PC-3 (cell line): ENCODE measurements around the gene LENG9. TPM values are rescaled to one million over a fixed set of nuclear protein-coding genes. Genes with fewer than 3 reads are reported as not detected.

ENCODE experiments used
- ATAC-seq: fragments of 200-7000 bp; cut with Tn5 transposase; 2 replicates; pipeline ENCODE4 v1.9.1; 2020; ENCODE audit warnings: mild to moderate bottlenecking, moderate library complexity
- BruUV-seq: library from RNA; stranded (reverse); fragments of 400-500 nt; replicated peaks from 2 replicates; lab custom pipeline; 2021; lab: Mats Ljungman, UMichigan
- CTCF ChIA-PET: fragments of 300-600 bp; sonication (Branson Sonifier 250); formaldehyde crosslinking; loops from one replicate; lab custom pipeline; 2022; ENCODE audit warnings: antibody characterized with exemption; lab: Charles Lee
- POLR2A ChIA-PET: fragments of 300-600 bp; sonication (Branson Sonifier 250); formaldehyde crosslinking; loops from one replicate; lab custom pipeline; 2022; ENCODE audit warnings: antibody characterized with exemption; ENCODE audit not compliant: unreplicated experiment; lab: Charles Lee
- DNase-seq: peaks from one replicate; pipeline ENCODE4 v3.0.0-alpha.2; 2015
- H2AFZ ChIP-seq: fragments of 300-600 bp; sonication (generic); 2 replicates; pipeline ENCODE4 v1.6.0; 2016; ENCODE audit warnings: antibody characterized with exemption, low read length
- H3F3A ChIP-seq: fragments of 300-600 bp; sonication (generic); one replicate; pipeline ENCODE4 v1.6.0; 2017; ENCODE audit warnings: antibody characterized with exemption, low read length, control low read depth, mild to moderate bottlenecking; ENCODE audit not compliant: unreplicated experiment
- H3K27ac ChIP-seq: fragments of 300-600 bp; sonication (generic); 2 replicates; pipeline ENCODE4 v1.5.1; 2016; ENCODE audit warnings: mild to moderate bottlenecking, low read length
- H3K27me3 ChIP-seq: fragments of 300-600 bp; sonication (generic); 2 replicates; pipeline ENCODE4 v1.6.1; 2016; ENCODE audit warnings: low read length, mixed read lengths
- H3K36me3 ChIP-seq: fragments of 300-600 bp; sonication (generic); 2 replicates; pipeline ENCODE4 v1.6.1; 2016; ENCODE audit warnings: low read depth, mixed run types, low read length, mixed read lengths
- H3K4me1 ChIP-seq: fragments of 300-600 bp; sonication (generic); 2 replicates; pipeline ENCODE4 v1.5.1; 2016; ENCODE audit warnings: low read length; ENCODE audit not compliant: insufficient read depth
- H3K4me2 ChIP-seq: fragments of 300-600 bp; sonication (generic); 2 replicates; pipeline ENCODE4 v1.6.0; 2016; ENCODE audit warnings: low read length
- H3K4me3 ChIP-seq: fragments of 300-600 bp; sonication (generic); 2 replicates; pipeline ENCODE4 v1.5.1; 2016; ENCODE audit warnings: mild to moderate bottlenecking, low read length, mixed read lengths
- H3K79me2 ChIP-seq: fragments of 300-600 bp; sonication (generic); 2 replicates; pipeline ENCODE4 v1.6.1; 2017; ENCODE audit warnings: low read length, mixed read lengths
- H3K9ac ChIP-seq: fragments of 300-600 bp; sonication (generic); 2 replicates; pipeline ENCODE4 v1.6.0; 2016; ENCODE audit warnings: mild to moderate bottlenecking, low read length
- H3K9me2 ChIP-seq: fragments of 300-600 bp; sonication (generic); replicated peaks from 2 replicates; pipeline ENCODE4 v1.6.1; 2016; ENCODE audit warnings: mixed run types, low read length, mixed read lengths
- H3K9me3 ChIP-seq: fragments of 300-600 bp; sonication (generic); 2 replicates; pipeline ENCODE4 v1.6.1; 2016; ENCODE audit warnings: low read length, mixed read lengths
- H4K20me1 ChIP-seq: fragments of 300-600 bp; sonication (generic); 2 replicates; pipeline ENCODE4 v1.6.1; 2016; ENCODE audit warnings: low read length, mixed read lengths
- CTCF ChIP-seq: fragments of 300-600 bp; sonication (generic); conservative IDR thresholded peaks from 2 replicates; pipeline ENCODE4 v1.5.1; 2017; ENCODE audit warnings: antibody characterized with exemption, low read depth, mild to moderate bottlenecking, low read length
- EZH2 ChIP-seq: fragments of 300-600 bp; sonication (generic); IDR thresholded peaks from one replicate; pipeline ENCODE4 v1.6.1; 2017; ENCODE audit warnings: antibody characterized with exemption, mild to moderate bottlenecking, low read length; ENCODE audit not compliant: unreplicated experiment
- EZH2phosphoT487 ChIP-seq: fragments of 300-600 bp; sonication (generic); IDR thresholded peaks from 2 replicates; pipeline ENCODE4 v1.6.1; 2018; ENCODE audit warnings: mild to moderate bottlenecking, antibody characterized with exemption, low read length, borderline replicate concordance
- intact Hi-C: fragments of 100-400 bp; cut with micrococcal nuclease; formaldehyde crosslinking; loops from 2 replicates; pipeline ENCODE4 v1.9.0; 2023
- total RNA-seq: library from RNA; depleted of rRNA; stranded (reverse); fragments of >200 nt; gene quantifications from 2 replicates; pipeline ENCODE4 v1.2.3, GENCODE V29; 2014

The LENG9 gene
- total RNA-seq, 1 experiment from 2014 or later, result 7.1 TPM

- peaks cover 16% of the 10 kb centered on the region; the same call in 1 of the 2 replicates for H3K36me3 ChIP-seq
- H3K27ac ChIP-seq, result peak overlapping the region; percentile 87
- DNase-seq, result peak; percentile 93
- no TSS peak for BruUV-seq
- peaks cover 6% of the 10 kb centered on the region for H3K27me3 ChIP-seq
- H3K9me3 ChIP-seq, result no peaks in the 10 kb centered on the region
- ATAC-seq, result peak; percentile 56
- peaks cover 16% of the 10 kb centered on the region for H3K4me1 ChIP-seq
- TF ChIP-seq CTCF, result no peak
- TF ChIP-seq EZH2, result no peak
- no peak for TF ChIP-seq EZH2phosphoT487
- intact Hi-C loops, result no loop called here
- no peaks in the 10 kb centered on the region for H3F3A ChIP-seq
- peaks cover 4% of the 10 kb centered on the region; the same call in 1 of the 2 replicates for H4K20me1 ChIP-seq
- H3K9me2 ChIP-seq, result no peaks in the 10 kb centered on the region
- H3K4me2 ChIP-seq, result peak overlapping the region; percentile 91
- ChIA-PET POLR2A (no interaction called here), CTCF (no interaction called here)
- peak overlapping the region; percentile 91 for H2AFZ ChIP-seq
- peak overlapping the region; percentile 75 for H3K4me3 ChIP-seq
- peak overlapping the region; percentile 76 for H3K9ac ChIP-seq
- peaks cover 27% of the 10 kb centered on the region for H3K79me2 ChIP-seq
Measured at GRCh38 chr19:54464630-54465425, 1.2 kb upstream of the LENG9 start.

- peaks cover 10% of the 10 kb centered on the region for H4K20me1 ChIP-seq
- H3K9me3 ChIP-seq, result no peaks in the 10 kb centered on the region
- H3K27me3 ChIP-seq, result no peaks in the 10 kb centered on the region
- ATAC-seq (peak; percentile 48), DNase-seq (peak; percentile 97)
- no TSS peak for BruUV-seq
- TF ChIP-seq CTCF, result no peak
- no peak for TF ChIP-seq EZH2phosphoT487
- TF ChIP-seq EZH2, result no peak
- H3K9ac ChIP-seq, result peak overlapping the region; percentile 76
- peak overlapping the region; percentile 91 for H3K4me2 ChIP-seq
- intact Hi-C loops, result no loop called here
- peak overlapping the region; percentile 91 for H2AFZ ChIP-seq
- CTCF ChIA-PET, result interaction anchor here (0.6 kb wide), 1 partner anchor 15 kb away, joined by 3 read pairs; the partner anchor contains the start of gene LENG8
- peaks cover 32% of the 10 kb centered on the region for H3K79me2 ChIP-seq
- H3K27ac ChIP-seq, result peak overlapping the region; percentile 87
- H3K36me3 ChIP-seq, result peaks cover 21% of the 10 kb centered on the region; the same call in 1 of the 2 replicates
- H3K4me1 ChIP-seq, result peaks cover 16% of the 10 kb centered on the region
- H3K9me2 ChIP-seq, result no peaks in the 10 kb centered on the region
- POLR2A ChIA-PET, result interaction anchor here (0.6 to 1.0 kb wide), 3 partner anchors 15 to 274 kb away, joined by 3 to 6 read pairs (median 3); partner anchors contain the start of genes LENG8 and MBOAT7
- H3F3A ChIP-seq, result no peaks in the 10 kb centered on the region
- peak overlapping the region; percentile 75 for H3K4me3 ChIP-seq
Measured at GRCh38 chr19:54464044-54464629, 559 bp upstream of the LENG9 start.
